NCI-H146 treated with DMSO at 0.1 percent for 48 hours (cell line): ENCODE measurements around the gene AIF1.

Source experiments
- DNase-seq: peaks from one replicate; lab custom pipeline; 2025; ENCODE audit not compliant: unreplicated experiment; lab: John Stamatoyannopoulos, UW

AIF1 gene

DNA sequence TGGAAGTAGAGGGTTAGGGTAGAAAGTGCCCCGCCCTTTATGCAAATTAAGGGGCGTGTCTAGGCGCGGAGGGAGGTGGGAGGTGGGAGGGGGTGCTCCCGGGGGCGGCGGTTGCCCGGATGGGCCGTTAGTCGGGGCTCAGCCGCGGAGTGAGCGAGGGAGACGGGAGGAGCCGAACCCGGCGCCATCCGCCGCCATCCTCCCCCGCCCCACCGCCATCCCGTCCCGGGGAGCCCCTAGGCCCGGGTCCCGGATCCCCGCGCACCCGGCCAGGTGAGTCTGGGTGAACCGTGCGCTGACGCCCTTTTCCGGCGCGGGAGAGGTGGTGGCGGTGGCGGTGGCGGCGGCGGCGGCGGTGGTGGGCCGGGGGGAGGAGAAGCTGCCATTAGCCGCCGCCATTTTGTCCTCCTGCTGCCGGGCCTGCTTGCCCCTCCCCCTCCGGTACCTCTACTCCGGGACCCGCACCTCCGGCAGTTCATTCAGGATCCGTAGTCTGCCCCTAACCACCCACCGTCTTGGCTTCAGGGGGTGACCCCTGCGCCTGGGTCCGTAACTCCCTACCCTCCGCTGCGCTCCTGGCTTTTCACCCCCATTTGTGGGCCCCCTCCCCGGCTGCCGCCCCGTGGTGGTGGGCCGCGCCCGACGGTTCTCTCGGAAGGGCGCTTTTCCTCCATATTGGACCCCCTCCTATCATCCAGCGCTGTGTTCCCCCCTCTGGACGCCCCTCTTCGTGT, 5.7 kb downstream of the AIF1 start, which contains the start of gene PRRC2A:
Gene PRRC2A, plus strand, starts transcription at position 130 of the 734 bp plus-strand sequence. CDS start 2,075 bp downstream, outside the sequence.
- peak; percentile 42 for DNase-seq

DNA sequence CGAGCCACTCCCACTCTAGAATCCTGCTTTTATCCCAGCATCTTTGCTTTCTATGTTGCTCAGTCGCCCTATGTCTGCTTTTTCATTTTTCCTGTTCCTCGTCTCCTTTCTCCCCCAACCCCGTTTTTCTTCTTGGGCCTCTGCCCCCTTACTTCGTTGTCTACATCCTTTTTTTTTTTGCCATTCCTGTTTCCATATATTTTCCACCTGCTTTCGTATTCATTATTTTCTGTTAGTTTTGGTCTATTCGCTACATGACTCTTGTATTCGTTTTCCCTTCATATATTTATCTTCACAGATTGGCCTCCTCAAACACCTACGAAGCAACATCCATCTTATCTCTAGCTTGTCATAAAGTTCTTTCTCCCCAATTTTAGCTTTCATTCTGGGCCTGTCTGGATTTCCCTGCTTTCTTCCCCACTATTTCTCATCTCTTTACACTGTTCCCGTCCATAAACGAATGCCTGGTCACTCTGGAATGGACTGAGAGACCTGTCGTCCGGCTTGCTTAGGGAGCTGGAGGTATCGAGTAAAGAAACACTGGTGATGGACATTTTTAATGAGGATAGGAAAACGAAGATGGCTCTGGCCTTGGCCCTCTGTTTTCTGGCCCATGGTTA, 6.4 kb downstream of the AIF1 start:
- peak; percentile 5 for DNase-seq

DNA sequence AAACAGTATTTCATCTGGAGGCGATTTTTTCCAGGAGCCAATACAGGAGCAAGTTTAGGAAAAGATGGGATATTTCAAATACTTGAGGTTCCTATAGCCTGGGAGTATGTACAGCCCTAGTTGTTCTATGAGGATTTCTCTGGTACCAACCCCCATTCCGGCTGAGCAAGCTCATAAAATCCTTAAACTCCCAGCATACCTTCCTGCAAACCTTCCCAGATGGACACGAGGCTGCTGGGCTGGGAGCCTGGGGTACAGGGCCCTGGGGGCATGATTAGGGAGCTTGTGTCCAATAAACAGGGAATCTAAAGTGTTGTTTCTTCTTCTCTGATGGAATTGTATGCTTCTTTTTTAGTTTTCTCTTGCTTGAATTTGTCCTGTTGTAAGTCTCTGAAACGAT, 7.0 kb downstream of the AIF1 start:
- DNase-seq: no peak

DNA sequence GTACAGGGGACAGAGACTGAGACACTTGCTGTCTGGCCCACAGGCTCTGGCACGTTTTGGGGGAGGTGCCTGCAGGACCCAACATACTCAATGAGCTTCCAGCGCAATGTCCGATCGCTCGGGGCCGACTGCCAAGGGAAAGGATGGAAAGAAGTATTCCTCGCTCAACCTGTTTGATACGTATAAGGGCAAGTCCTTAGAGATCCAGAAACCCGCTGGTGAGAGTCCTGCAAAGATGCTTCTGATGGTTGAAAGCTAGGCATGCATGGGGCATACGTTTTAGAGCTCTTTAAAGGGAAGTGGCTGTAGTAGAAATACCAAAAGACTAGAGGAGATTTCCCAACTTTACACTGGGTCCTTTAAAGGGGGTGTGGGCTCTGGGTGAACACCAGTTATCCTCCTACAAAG, 7.7 kb downstream of the AIF1 start:
- DNase-seq: no peak

DNA sequence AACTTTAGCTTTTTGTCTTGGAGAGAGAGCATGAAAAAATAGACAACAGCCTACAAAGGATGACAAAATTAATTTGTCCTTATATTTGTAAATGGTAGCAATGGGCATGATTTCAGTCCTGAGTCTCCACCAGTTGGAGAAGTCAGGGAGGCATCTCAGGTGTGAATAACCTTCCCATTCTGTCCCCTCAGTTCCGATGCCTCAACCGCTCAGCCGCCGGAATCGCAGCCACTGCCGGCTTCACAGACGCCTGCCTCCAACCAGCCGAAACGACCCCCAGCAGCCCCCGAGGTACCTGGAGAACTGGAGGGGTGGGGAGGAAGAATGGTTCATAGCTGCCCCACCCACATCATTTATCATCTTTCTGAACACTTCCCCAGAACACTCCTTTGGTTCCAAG, 9.0 kb downstream of the AIF1 start:
- DNase-seq: no peak

DNA sequence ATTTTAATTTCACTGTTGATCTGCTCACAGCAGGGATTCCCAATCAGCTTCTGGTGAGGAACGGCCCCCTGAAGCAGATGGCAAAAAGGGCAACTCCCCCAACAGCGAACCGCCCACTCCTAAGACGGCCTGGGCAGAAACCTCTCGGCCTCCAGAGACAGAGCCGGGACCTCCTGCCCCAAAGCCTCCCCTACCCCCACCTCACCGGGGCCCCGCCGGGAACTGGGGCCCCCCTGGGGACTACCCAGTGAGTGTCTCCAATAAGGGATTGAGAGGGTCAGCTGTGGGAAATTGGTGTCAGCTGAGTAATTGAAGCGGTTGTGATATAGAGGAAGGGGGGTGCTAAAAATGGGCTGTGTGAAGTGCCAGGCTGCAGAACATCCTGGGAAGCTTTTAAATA, 11.9 kb downstream of the AIF1 start:
- no peak for DNase-seq

DNA sequence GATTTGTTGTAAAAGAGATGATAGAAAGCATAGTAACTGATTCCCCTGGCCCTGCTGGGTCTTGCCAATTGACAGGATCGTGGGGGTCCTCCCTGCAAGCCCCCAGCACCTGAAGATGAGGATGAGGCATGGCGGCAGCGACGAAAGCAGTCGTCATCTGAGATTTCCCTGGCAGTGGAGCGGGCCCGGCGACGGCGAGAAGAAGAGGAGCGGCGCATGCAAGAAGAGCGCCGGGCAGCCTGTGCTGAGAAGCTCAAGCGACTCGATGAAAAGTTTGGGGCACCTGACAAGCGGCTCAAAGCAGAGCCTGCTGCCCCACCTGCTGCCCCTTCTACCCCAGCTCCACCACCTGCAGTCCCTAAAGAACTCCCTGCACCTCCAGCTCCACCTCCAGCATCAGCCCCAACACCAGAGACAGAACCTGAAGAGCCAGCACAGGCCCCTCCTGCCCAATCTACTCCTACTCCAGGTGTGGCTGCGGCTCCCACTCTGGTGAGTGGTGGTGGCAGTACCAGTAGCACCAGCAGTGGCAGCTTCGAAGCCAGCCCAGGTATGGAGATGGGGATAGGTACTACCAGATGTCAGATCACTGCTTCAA, 12.8 kb downstream of the AIF1 start:
- DNase-seq: no peak

DNA sequence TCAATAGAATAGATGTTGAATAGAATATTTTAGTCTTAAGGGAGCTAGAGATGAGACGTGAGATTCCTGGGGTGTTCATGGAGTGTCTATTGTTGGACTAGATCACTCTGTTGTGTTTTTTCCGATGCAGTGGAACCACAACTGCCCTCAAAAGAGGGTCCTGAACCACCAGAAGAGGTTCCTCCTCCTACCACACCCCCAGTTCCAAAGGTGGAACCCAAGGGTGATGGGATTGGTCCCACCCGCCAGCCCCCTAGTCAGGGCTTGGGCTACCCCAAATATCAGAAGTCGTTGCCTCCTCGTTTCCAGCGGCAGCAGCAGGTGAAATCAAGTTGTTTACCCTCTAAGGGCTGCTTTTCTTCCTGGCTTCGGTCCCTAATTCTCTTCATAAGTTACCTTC, 14.0 kb downstream of the AIF1 start:
- DNase-seq: no peak

DNA sequence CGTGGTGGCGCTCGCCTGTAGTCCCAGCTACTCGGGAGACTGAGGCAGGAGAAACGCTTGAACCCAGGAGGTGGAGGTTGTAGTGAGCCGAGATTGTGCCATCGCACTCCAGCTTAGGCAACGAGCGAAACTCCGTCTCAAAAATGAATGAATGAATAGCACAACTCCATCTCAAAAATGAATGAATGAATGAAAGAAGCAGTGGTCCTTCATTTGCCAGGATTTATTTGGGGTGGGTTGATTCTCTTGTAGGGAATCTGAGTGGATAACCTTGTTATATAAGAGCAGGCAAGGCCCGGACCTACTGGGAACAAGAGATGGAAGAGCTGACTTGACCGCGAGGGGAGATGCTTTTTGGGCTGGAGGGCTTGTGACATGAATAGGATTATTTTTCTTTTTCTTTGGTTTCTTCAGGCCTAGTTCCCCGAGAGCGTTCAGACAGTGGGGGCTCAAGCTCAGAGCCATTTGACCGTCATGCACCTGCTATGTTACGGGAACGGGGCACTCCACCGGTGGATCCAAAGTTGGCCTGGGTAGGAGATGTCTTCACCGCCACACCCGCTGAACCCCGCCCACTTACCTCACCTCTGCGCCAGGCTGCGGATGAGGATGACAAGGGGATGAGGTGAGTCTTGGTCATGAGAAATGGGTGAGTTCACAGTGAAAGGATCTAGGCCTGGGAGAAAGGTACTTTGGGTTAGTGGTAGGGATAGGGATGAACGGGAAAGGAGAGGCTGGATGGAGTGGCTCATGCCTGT, 15.3 kb downstream of the AIF1 start:
- DNase-seq: no peak

DNA sequence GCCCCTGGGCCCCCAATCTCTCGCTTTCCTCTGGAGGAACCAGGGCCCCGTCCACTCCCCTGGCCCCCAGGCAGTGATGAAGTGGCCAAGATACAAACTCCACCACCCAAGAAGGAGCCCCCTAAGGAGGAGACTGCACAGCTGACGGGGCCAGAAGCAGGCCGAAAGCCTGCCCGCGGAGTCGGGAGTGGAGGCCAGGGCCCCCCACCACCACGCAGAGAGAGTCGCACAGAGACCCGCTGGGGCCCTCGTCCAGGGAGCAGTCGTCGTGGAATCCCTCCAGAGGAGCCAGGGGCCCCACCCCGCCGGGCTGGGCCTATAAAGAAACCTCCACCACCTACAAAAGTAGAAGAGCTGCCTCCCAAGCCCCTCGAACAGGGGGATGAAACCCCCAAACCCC, 16.2 kb downstream of the AIF1 start:
- DNase-seq: no peak

DNA sequence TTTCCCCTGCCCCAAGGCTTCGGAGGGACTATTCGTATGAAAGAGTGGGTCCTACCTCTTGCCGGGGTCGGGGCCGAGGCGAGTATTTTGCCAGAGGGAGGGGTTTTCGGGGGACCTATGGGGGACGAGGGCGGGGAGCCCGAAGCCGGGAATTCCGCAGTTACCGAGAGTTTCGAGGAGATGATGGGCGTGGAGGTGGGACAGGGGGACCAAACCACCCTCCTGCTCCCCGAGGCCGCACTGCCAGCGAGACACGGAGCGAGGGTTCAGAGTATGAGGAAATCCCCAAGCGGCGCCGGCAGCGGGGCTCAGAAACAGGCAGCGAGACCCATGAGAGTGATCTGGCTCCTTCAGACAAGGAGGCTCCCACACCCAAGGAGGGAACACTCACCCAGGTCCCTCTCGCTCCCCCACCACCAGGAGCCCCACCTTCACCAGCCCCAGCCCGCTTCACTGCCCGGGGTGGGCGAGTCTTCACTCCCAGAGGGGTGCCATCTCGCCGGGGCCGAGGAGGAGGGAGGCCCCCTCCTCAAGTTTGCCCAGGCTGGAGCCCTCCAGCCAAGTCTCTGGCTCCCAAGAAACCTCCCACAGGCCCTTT, 16.7 kb downstream of the AIF1 start:
- no peak for DNase-seq

DNA sequence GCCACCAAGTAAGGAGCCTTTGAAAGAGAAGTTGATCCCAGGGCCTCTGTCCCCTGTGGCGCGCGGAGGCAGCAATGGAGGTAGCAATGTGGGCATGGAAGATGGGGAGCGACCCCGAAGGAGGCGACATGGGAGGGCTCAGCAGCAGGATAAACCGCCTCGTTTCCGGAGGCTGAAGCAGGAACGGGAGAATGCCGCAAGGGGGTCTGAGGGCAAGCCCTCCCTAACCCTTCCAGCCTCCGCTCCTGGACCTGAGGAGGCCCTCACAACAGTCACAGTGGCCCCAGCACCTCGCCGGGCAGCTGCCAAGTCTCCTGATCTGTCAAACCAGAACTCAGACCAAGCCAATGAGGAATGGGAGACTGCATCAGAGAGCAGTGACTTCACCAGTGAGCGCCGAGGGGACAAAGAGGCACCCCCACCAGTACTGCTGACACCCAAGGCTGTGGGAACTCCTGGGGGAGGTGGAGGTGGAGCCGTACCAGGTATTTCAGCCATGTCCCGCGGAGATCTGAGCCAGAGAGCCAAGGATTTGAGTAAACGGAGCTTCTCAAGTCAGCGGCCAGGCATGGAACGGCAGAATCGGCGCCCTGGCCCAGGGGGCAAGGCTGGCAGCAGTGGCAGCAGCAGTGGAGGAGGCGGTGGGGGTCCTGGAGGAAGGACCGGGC, 17.4 kb downstream of the AIF1 start:
- DNase-seq: no peak

DNA sequence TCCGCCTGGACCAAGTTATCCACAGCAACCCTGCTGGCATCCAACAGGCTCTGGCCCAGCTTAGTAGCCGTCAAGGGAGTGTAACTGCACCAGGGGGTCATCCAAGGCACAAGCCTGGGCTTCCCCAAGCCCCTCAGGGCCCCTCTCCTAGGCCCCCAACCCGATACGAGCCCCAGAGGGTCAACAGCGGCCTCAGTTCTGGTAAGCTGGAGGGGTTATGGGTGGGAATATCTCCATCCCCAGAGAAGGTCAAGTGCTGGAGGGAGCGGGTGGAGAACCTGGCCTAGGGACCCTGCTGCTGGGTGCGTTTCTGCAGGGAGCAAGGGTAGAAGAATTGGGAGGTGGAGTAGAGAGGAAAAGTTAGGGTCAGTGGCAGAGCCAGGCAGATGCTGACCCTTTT, 18.4 kb downstream of the AIF1 start:
- no peak for DNase-seq

DNA sequence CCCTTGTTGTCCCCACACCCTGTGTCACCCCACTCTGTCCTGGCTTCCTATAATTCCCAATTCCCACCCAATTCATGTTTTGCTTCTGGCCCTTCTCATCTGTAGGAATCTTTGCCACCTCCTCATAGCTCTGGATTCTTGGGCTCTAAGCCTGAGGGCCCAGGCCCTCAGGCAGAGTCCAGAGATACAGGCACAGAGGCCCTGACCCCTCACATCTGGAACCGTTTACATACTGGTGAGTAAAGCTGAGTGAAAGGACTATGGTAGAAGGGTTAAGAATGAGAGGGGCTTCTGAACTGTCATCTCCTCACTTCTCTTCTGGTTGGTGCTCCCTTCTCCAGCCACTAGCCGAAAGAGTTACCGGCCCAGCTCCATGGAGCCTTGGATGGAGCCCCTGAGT, 19.1 kb downstream of the AIF1 start:
- DNase-seq: no peak

DNA sequence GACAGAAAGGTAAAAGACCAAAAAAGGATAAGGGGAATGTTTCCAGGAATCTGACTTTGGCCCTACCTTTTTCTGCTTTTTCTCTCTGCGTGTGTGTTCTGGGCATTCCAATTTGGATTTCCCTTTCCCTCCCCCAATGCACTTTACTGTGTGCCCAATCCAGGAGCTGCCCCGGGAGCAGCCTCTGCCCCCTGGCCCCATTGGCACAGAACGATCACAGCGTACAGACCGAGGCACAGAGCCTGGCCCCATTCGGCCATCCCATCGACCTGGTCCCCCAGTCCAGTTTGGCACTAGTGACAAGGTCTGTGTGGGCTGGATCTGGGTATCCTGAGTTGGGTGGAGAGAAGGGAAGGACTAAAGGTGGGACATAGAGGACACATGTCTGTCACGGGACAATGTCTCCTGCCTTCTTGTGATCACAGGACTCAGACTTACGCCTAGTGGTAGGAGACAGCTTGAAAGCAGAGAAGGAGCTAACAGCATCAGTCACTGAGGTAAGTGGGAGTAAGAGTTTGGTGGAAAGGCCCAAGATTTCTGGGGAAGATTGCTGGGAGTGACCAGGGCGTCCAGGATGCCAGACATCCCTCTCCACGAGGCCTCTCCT, 20.0 kb downstream of the AIF1 start:
- no peak for DNase-seq

DNA sequence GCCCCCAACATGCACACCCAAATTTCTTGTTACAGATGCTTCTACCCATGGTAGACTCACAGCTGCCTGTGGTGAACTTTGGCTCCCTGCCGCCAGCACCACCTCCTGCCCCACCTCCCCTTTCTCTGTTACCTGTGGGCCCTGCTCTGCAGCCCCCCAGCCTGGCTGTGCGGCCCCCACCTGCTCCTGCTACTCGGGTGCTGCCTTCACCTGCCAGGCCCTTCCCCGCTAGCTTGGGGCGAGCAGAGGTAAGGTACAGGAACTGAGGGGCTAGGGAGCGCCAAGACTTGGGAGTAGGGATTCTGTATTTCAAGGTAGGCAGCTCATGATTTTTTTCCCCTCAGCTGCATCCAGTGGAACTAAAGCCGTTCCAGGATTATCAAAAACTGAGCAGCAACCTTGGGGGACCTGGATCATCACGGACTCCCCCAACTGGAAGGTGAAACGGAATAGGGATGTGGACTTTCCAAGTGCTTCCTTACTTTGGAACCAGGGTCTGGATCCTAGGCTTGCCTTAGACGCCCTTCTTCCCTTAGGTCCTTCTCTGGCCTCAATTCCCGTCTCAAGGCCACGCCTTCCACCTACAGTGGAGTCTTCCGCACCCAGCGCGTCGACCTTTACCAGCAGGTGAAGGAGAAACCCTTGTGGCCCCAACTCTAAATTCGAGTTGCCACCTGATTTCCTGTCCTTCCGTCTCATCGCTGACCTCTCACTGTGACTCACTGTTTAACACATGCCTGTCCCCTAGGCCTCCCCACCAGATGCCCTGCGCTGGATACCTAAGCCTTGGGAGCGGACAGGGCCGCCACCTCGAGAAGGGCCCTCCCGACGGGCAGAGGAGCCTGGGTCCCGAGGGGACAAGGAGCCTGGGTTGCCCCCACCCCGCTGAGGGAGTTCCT, 21.9 kb downstream of the AIF1 start:
- DNase-seq: no peak

DNA sequence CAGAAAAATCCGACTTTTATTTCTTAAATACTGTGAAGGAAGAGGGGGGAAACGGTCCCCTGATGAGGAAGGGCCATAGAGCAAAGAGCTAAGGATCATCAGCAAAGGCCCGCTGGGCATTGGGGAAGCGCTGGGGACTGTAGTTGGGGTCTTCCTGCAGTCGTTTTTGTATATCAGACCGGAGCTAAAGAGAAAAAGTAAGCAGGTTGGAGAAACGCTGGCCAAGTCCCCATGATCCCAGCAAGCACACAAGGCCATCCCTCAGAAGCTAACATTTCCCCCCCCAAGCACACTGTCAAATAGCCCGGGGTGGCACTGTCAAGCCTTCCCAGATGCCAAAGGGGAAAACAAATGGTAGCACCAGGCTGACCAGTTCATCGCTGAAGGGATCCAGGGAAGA, 24.0 kb downstream of the AIF1 start:
- DNase-seq: no peak

DNA sequence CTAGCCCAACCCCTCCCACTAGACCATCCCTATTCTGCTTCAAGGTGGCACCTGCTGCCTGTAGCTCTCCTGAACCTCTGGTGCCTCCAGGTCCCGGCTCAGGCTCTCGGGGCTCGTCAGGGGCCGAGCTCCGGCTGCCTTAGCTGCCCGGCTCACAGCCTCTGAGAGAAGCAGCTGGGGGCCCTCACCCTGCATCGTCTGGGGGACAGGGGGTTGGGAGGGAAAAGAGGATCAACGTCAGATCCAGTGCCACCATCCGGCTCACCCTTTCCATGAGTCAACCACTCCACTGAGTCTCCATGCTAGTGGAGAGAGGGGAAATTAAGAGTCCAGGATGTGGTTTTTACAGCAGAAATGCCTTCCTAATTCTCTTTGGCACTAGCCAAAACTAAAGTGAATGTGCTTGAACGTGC, 24.4 kb downstream of the AIF1 start:
- DNase-seq: no peak

DNA sequence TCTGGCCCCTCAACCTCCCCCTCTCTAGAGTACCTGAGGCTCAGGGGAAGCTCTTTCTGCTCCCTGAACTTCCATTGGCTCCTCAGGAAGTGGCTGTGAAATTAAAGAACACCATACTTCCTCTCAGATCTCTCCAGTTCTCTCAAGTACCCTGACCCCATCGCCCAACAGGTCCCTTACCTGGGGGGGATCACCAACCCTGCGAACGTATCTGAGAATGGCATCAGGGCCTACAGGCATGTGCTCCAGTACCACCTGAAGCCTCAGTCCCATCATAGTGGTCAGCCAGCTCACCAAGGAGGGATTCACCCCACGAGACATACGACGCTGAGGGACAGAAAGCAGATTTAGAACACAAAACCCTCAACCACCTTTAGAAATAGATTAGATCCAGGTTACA, 25.6 kb downstream of the AIF1 start:
- DNase-seq: no peak
